Fibroblast of lung (primary cell): ENCODE data around the gene PSMC3.

Experiments
- CTCF ChIP-seq, 2 donors: IDR thresholded peaks in 1 of 2; conservative IDR thresholded peaks in 1 of 2; 1 replicate in 1 of 2; 2 replicates in 1 of 2; pipeline ENCODE4 v1.5.1; 2011 to 2012; ENCODE audit warnings: low read length in 2 of 2, control low read depth in 1 of 2, inconsistent platforms in 1 of 2, low read depth in 1 of 2, mild to moderate bottlenecking in 1 of 2
- EZH2 ChIP-seq: IDR thresholded peaks from 2 replicates; pipeline ENCODE4 v1.5.1; 2012; ENCODE audit warnings: low read length, control low read depth, mild to moderate bottlenecking; ENCODE audit errors: missing control alignments

GRCh38 chr11:47376107-47376524, 50.1 kb downstream of the PSMC3 start:
- no peak for TF ChIP-seq CTCF (conservative IDR thresholded peaks at IDR 0.05 in 1 of 2, IDR thresholded peaks at IDR 0.05 in 1 of 2; ENCODE audit: low read depth in 1 of 2, low read length in 2 of 2)
- TF ChIP-seq EZH2, result no peak
